T follicular helper cell (primary cell): Measurements from ENCODE around the gene OR5M11.
"Not testable (repeated sequence)": the region's sequence is repeated elsewhere in the genome, so short reads cannot be mapped to it uniquely, and the experiment has no call there.

Source experiments
- DNase-seq: peaks from one replicate; pipeline ENCODE4 v3.0.0-alpha.2; 2020; ENCODE audit warnings: low read depth
- total RNA-seq, 2 experiments: gene quantifications; one replicate each; lab custom pipeline; 2026; lab: John Stamatoyannopoulos, UW

The OR5M11 gene
- 0 reads per million in 2 experiments for total RNA-seq

DNA sequence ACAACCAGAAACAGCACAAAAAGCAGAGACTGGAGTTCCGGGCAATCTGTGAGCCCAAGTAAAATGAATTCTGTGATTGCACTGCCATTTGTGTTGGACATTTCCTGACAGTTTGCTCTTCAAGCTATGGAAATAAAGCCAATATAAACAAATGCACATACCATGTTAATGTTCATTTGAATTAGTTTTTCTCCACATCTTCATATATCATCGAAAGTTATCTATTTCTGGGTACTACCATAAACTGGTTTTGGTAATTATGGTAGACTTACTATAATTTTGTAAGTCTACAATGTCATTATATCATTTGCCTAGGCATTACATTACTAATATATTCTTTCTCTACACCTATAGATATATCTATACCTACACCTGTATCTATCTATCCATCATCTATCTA is at the start of gene OR5M11:
Gene OR5M11, minus strand, starts transcription at position 101 of the 400 bp plus-strand sequence. Its CDS starts 0 bp downstream, at position 101.
- no peak for DNase-seq

DNA sequence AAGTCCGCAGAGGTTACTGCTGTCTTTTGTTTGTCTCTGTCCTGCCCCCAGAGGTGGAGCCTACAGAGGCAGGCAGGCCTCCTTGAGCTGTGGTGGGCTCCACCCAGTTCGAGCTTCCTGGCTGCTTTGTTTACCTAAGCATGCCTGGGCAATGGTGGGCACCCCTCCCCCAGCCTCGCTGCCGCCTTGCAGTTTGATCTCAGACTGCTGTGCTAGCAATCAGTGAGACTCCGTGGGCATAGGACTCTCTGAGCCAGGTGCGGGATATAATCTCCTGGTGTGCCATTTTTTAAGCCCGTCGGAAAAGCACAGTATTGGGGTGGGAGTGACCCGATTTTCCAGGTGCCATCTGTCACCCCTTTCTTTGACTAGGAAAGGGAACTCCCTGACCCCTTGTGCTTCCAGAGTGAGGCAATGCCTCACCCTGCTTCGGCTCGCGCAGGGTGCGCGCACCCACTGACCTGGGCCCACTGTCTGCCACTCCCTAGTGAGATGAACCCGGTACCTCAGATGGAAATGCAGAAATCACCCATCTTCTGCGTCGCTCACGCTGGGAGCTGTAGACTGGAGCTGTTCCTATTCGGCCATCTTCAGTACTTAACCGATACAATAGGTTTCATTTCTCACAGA is 49.1 kb upstream of the OR5M11 start:
- DNase-seq, result not testable (repeated sequence)

DNA sequence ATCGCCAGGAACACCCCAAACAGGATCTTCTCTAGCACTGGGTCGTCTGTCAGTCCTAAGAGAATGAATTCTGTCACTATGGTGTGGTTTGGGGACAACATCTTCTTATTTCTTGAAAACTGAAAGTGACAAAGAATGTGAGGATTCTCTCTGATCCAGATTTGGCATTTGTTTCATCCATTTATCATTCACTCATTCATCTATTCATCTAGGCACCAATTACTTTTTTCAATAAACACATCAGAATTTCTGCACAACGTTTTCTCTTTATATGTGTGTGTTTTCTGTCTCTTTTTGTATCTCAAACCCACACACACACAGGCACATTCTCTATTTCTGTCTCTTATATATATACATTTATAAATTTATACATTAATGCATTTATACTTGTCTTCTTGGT is 34.6 kb upstream of the OR5M11 start, which contains the start of gene OR5M10:
Gene OR5M10, minus strand, starts transcription at position 101 of the 400 bp plus-strand sequence. Its CDS starts 0 bp downstream, at position 101.
- no peak for DNase-seq

DNA sequence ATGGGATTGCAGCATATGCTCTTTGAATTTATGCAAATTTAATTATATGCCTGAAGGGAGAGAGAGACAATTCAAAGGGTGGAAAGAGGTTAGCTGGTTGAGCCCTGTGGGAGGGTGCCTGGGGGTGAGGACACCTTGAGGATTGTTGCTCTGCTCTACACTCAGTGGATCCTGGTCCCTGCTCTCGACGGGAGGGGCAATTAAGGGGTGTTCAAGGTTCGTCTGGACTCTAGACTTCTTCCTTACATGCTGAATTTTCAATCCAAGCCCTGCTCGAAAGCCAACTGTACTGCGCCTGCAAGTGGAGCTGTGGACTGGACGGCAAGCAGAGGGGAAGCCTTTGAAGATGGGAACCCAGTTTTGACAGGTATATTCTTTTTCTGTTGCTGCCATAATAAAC is 15.5 kb upstream of the OR5M11 start:
- no peak for DNase-seq

DNA sequence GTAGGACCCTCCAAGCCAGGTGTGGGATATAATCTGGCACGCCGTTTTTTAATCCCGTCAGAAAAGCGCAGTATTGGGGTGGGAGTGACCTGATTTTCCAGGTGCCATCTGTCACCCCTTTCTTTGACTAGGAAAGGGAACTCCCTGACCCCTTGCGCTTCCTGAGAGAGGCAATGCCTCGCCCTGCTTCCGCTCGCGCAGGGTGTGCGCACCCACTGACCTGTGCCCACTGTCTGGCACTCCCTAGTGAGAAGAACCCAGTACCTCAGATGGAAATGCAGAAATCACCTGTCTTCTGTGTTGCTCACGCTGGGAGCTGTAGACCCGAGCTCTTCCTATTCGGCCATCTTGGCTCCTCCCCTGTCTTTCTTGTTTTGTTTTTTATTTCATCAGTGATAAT is 11.6 kb upstream of the OR5M11 start:
- not testable (repeated sequence) for DNase-seq

DNA sequence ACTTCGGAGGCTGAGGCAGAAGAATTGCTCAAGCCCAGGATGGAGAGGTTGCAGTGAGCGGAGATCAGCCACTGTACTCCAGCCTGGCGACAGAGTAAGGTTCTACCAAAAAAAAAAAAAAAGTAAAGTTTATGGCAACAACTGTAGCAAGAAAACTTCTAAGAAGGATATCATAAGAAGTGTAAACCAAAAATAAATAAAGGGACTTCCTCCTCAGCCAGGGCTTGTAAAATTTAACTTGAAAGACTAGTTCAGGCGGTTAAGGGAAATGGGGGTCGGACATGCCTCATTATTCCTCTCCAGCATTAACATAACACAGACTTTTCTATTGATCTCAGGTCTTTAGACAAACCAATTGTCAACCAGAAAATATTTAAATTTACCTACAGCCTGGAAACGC is 2.5 kb upstream of the OR5M11 start:
- DNase-seq, result no peak

DNA sequence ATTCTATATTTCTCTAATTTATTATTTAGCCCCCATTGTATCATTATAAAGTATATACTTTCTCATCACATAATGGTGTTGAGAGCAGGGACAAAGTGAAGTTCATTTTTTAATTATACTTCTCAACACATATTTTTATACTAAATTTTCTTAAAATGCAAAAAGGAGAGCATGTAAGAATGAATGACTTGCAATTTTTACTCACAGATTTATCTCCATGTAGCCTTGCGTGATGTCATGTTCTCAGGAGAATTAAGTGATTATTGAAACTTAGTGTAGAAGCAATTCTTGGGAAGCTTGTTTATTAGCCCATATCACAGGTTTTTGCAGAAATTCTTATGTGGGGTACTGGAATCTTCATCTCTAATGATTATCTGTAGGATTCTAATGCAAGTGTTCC is 682 bp upstream of the OR5M11 start:
- DNase-seq, result no peak

DNA sequence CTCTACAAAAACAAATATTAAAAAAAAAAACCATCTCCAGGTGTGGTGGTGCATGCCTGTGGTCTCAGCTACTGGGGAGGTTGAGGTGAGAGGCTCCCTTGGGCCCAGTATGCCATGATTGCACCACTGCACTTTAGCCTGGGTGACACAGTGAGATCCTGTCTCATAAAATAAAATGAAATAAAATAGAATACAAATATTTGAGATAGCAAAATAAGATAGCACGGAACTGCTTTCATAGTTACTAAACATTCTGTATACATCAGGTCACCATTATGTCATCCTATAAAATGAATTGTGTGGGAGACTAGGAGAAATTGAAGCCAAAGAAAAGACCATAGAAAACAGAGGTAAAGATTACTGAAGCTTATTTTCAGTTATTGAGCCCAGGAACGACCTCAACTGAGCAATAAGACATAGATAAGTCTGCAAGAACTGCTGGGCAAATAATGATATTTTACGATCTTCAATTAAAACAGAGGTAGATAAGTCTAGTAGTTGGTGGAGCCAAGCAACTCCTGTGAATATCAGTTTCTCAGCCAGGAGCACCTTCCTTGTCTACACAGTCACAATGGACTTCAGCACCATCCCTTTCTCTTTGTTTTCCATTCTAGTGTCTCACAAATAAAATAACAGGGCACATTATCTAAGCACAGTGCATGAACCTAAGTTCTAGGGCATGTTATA is 9.9 kb downstream of the OR5M11 start:
- no peak for DNase-seq

DNA sequence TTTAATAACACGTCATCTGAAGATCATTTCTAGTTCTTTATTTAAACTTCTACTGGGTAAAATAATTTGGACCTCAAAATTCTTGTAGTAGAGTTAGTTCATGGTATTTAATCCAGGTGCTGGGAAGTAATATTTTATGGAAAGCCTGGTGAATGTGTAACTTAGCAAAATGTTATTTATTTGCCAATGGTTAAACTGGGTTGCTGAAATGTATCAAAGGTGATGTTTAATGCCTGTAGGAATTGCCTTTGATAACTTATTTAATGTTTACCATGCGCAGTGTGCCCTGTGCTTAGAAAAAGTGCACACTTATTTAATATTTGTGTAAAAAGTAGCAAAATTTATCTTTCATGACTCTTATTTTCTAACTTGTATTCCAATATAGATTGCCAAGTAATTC is 11.2 kb downstream of the OR5M11 start:
- no peak for DNase-seq

DNA sequence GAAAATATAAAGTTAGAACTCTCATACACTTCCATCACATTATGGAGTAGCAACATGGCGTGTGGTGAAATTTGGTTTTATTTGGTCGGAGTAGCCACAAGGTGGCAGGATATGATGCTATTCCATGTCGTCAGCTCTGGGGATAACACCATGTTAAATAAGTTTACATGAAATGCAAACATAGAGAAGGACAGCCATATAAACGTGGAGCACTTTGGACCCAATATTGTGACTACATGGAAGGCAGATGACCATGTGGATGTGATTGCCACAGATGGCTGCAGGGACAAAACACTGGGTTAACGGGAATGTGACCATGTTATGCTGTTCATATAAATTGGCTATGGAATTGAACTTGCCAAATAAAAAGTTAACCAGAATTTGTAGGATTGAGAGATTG is 21.0 kb downstream of the OR5M11 start:
- DNase-seq, result no peak

DNA sequence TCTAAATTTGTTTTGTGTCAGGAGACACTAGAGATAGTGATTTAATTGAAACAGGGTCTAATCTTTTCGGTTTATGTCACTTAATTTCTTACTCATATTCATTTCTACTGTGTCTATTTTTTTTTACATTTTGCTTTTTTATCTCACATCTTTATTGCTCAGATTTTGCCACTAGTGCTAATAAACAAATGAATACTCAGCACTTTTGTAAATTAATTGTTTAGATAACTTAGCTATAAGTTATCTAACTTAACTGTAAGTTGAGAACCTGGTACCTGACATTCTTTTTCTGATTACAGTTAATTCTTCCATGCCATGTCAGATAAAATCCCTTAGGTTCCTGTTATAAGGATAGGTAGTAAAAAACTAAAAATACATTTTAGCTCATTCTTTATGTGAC is 29.8 kb downstream of the OR5M11 start:
- DNase-seq, result no peak

DNA sequence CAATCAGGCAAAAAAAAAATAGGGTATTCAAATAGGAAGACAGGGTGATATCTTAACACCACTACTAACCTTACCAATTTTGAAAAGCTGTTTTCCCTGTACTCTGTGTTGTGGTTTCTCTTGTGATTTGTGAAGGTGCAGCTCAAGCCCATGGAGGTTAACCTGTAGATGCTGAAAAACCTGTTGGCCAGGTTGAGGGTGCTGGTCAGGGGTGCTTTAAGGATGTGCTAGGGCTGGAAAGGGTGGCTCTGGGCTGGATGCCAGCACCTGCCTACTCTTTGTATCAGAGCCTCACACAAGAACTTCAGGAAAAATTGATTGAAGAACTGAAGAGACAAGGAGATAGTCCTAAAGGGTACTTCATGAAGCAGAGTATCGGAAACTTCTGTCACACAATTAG is 33.6 kb downstream of the OR5M11 start:
- no peak for DNase-seq

DNA sequence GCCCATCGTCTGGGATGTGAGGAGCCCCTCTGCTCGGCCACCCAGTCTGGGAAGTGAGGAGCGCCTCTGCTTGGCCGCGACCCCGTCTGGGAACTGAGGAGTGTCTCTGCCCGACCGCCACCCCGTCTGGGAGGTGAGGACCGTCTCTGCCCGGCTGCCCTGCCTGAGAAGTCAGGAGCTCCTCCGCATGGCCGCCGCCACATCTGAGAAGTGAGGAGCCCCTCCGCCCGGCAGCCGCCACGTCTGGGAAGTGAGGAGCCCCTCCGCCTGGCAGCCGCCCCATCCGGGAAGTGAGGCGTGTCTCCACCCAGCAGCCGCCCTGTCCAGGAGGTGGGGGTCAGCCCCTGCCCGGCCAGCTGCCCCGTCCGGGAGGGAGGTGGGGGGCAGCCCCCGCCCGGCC is 46.0 kb downstream of the OR5M11 start:
- no peak for DNase-seq

DNA sequence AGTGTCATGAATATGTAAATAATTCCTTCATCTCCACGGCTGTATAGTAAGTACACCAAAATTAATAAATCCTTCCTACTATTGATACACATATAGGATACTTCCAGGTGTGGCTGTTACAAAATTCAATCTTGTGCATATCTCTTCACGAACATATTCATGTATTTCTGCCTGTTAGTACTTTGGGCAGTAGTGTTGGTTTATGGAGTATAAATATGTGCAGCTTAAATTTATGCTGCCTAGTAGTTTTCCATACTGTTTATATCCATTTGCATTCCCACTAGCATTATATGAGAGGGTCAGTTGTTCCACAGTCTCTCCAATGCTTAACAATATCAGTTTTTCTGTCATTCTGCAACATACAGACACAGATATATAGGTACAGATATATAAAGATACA is 47.9 kb downstream of the OR5M11 start:
- DNase-seq, result no peak
